Neural cell (in vitro differentiated cells): ENCODE results near the gene PEMT. TPM values are rescaled to one million over a fixed set of nuclear protein-coding genes. Genes with fewer than 3 reads are reported as not detected.

Experiments
- H2AFZ ChIP-seq: fragments of 200-600, 300-800 bp; sonication (generic), shearing (Covaris generic); 2 replicates; pipeline ENCODE4 v1.6.0; 2014; ENCODE audit warnings: low read depth, mild to moderate bottlenecking, antibody characterized with exemption, low read length, moderate library complexity
- H3F3A ChIP-seq: fragments of 200-600 bp; shearing (Covaris generic); 2 replicates; pipeline ENCODE4 v1.6.1; 2016; ENCODE audit warnings: mild to moderate bottlenecking, moderate library complexity, mixed read lengths, antibody characterized with exemption, low read length; ENCODE audit not compliant: insufficient read depth, poor library complexity, severe bottlenecking
- H3K27ac ChIP-seq: fragments of 200-600, 300-800 bp; sonication (generic), shearing (Covaris generic); 2 replicates; pipeline ENCODE4 v1.5.1; 2014; ENCODE audit warnings: mild to moderate bottlenecking, low read length, moderate library complexity
- H3K27me3 ChIP-seq: fragments of 300-800, 200-600 bp; sonication (generic), shearing (Covaris generic); 2 replicates; pipeline ENCODE4 v1.6.0; 2014; ENCODE audit warnings: mild to moderate bottlenecking, low read depth, low read length, moderate library complexity; ENCODE audit not compliant: insufficient read depth
- H3K36me3 ChIP-seq: fragments of 300-800, 200-600 bp; sonication (generic), shearing (Covaris generic); 2 replicates; pipeline ENCODE4 v1.5.1; 2014; ENCODE audit warnings: mild to moderate bottlenecking, antibody characterized with exemption, low read length, moderate library complexity; ENCODE audit not compliant: insufficient read depth
- H3K4me2 ChIP-seq: fragments of 300-800, 200-600 bp; sonication (generic), shearing (Covaris generic); 2 replicates; pipeline ENCODE4 v1.6.0; 2014; ENCODE audit warnings: mild to moderate bottlenecking, low read length
- H3K4me3 ChIP-seq: fragments of 300-800, 200-600 bp; sonication (generic), shearing (Covaris generic); 2 replicates; pipeline ENCODE4 v1.5.1; 2014; ENCODE audit warnings: mild to moderate bottlenecking, low read length, moderate library complexity
- H3K79me2 ChIP-seq: fragments of 200-600 bp; shearing (Covaris generic); replicated peaks from 2 replicates; pipeline ENCODE4 v1.6.0; 2014; ENCODE audit warnings: mild to moderate bottlenecking, low read length, moderate library complexity; ENCODE audit not compliant: insufficient read depth
- H3K9ac ChIP-seq: fragments of 300-800, 200-600 bp; sonication (generic), shearing (Covaris generic); 2 replicates; pipeline ENCODE4 v1.6.1; 2016; ENCODE audit warnings: mild to moderate bottlenecking, low read length, mixed read lengths
- H3K9me2 ChIP-seq: fragments of 200-600 bp; shearing (Covaris generic); 2 replicates; pipeline ENCODE4 v1.6.1; 2016; ENCODE audit warnings: mild to moderate bottlenecking, low read length, mixed read lengths; ENCODE audit not compliant: insufficient read depth
- H3K9me3 ChIP-seq: fragments of 200-600, 300-800 bp; sonication (generic), shearing (Covaris generic); 2 replicates; pipeline ENCODE4 v1.6.1; 2016; ENCODE audit warnings: mild to moderate bottlenecking, mixed run types, low read length, moderate library complexity, mixed read lengths
- H4K20me1 ChIP-seq: fragments of 200-600 bp; shearing (Covaris generic); 2 replicates; pipeline ENCODE4 v1.6.1; 2016; ENCODE audit warnings: mild to moderate bottlenecking, mixed run types; ENCODE audit not compliant: insufficient read depth
- CTCF ChIP-seq: fragments of 450-650 bp; IDR thresholded peaks from 2 replicates; pipeline ENCODE4 v1.5.1; 2014; ENCODE audit warnings: antibody characterized with exemption, mild to moderate bottlenecking, moderate library complexity; ENCODE audit not compliant: poor library complexity, severe bottlenecking
- EP300 ChIP-seq: fragments of 450-650 bp; conservative IDR thresholded peaks from 2 replicates; pipeline ENCODE4 v1.6.1; 2014; ENCODE audit warnings: antibody characterized with exemption, mild to moderate bottlenecking, moderate library complexity; ENCODE audit not compliant: poor library complexity, severe bottlenecking
- EZH2 ChIP-seq: fragments of 200-600, 300-800 bp; shearing (Covaris generic), sonication (generic); IDR thresholded peaks from 2 replicates; pipeline ENCODE4 v1.6.1; 2014; ENCODE audit warnings: antibody characterized with exemption, low read length, borderline replicate concordance, mild to moderate bottlenecking; ENCODE audit not compliant: insufficient read depth, poor library complexity, severe bottlenecking
- MXI1 ChIP-seq: fragments of 450-650 bp; conservative IDR thresholded peaks from 2 replicates; pipeline ENCODE4 v1.6.1; 2014; ENCODE audit warnings: antibody characterized with exemption, mild to moderate bottlenecking; ENCODE audit not compliant: poor library complexity, severe bottlenecking
- POLR2AphosphoS5 ChIP-seq: IDR thresholded peaks from 2 replicates; pipeline ENCODE4 v1.6.1; 2012
- RAD21 ChIP-seq: fragments of 450-650 bp; conservative IDR thresholded peaks from 2 replicates; pipeline ENCODE4 v1.6.1; 2014; ENCODE audit warnings: antibody characterized with exemption, mild to moderate bottlenecking, moderate library complexity
- REST ChIP-seq: IDR thresholded peaks from 2 replicates; pipeline ENCODE4 v1.6.1; 2012; ENCODE audit warnings: borderline replicate concordance
- SMC3 ChIP-seq: fragments of 450-650 bp; conservative IDR thresholded peaks from 2 replicates; pipeline ENCODE4 v1.6.1; 2014; ENCODE audit warnings: antibody characterized with exemption, mild to moderate bottlenecking, moderate library complexity; ENCODE audit not compliant: poor library complexity
- TAF1 ChIP-seq: IDR thresholded peaks from 2 replicates; pipeline ENCODE4 v1.6.1; 2012; ENCODE audit warnings: low read depth
- polyA plus RNA-seq: library from polyadenylated mRNA; depleted of rRNA; stranded (reverse); fragments of >200 nt; gene quantifications from 2 replicates; pipeline ENCODE4 v1.2.3, GENCODE V29; 2014

PEMT gene
- polyA plus RNA-seq, 1 donor from 2014 or later = 71.7 TPM

DNA sequence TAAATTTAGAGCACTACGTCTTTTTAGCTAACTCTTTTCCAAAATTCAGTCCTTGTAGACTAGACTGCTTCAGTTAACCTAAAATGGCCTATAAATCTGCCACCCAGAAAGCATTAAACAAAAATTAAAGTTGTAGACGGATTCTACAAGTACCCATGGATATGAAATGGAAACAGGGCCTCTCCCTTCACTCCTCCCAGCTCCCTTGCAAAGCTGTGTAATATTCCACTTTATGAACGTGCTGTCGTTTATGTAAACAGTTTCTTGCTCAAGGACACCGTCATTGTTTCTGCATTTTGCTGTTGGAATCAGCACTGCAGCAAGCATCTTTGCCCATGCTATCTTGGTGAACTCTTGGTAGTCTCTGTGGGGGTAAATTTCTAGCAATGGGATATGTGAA lies 109.6 kb downstream of the PEMT start:
- H3K79me2 ChIP-seq = peaks cover 41% of the 10 kb centered on the region

GRCh38 chr17:17480593-17481148 lies 110.8 kb downstream of the PEMT start:
- no peaks in the 10 kb centered on the region for H3K36me3 ChIP-seq
- H3K27ac ChIP-seq = no peak overlapping the region
- H3K9ac ChIP-seq = no peak overlapping the region
- H2AFZ ChIP-seq = no peak overlapping the region
- H3K4me3 ChIP-seq = no peak overlapping the region
- H3K9me3 ChIP-seq = no peaks in the 10 kb centered on the region
- H3K27me3 ChIP-seq = no peaks in the 10 kb centered on the region
- peaks cover 41% of the 10 kb centered on the region for H3K79me2 ChIP-seq
- no peaks in the 10 kb centered on the region for H3F3A ChIP-seq
- H3K9me2 ChIP-seq = no peaks in the 10 kb centered on the region
- H4K20me1 ChIP-seq = no peaks in the 10 kb centered on the region
- H3K4me2 ChIP-seq = no peak overlapping the region
- no peak for TF ChIP-seq REST
- no peak for TF ChIP-seq MXI1
- TF ChIP-seq CTCF = no peak
- no peak for TF ChIP-seq RAD21
- TF ChIP-seq SMC3 = no peak
- no peak for TF ChIP-seq POLR2AphosphoS5

More for the DNA sequence above, 109.6 kb downstream of the PEMT start:
- Histone ChIP-seq H3K4me3 (no peak overlapping the region), H2AFZ (no peak overlapping the region), H3K27ac (no peak overlapping the region), H3K9ac (no peak overlapping the region), H3K9me3 (no peaks in the 10 kb centered on the region), H3K27me3 (no peaks in the 10 kb centered on the region), H3K9me2 (no peaks in the 10 kb centered on the region), H3K4me2 (no peak overlapping the region), H4K20me1 (no peaks in the 10 kb centered on the region), H3K36me3 (no peaks in the 10 kb centered on the region), H3F3A (no peaks in the 10 kb centered on the region)
- TF ChIP-seq TAF1 (no peak), REST (no peak), MXI1 (no peak), EZH2 (no peak), CTCF (no peak), SMC3 (no peak), RAD21 (no peak), POLR2AphosphoS5 (no peak), EP300 (no peak)
